ENCODE results near the gene GALNT12.

GRCh38 chr9:98862936-98863335, 55.5 kb downstream of the GALNT12 start:
- TF ChIP-seq, protein P1, sequence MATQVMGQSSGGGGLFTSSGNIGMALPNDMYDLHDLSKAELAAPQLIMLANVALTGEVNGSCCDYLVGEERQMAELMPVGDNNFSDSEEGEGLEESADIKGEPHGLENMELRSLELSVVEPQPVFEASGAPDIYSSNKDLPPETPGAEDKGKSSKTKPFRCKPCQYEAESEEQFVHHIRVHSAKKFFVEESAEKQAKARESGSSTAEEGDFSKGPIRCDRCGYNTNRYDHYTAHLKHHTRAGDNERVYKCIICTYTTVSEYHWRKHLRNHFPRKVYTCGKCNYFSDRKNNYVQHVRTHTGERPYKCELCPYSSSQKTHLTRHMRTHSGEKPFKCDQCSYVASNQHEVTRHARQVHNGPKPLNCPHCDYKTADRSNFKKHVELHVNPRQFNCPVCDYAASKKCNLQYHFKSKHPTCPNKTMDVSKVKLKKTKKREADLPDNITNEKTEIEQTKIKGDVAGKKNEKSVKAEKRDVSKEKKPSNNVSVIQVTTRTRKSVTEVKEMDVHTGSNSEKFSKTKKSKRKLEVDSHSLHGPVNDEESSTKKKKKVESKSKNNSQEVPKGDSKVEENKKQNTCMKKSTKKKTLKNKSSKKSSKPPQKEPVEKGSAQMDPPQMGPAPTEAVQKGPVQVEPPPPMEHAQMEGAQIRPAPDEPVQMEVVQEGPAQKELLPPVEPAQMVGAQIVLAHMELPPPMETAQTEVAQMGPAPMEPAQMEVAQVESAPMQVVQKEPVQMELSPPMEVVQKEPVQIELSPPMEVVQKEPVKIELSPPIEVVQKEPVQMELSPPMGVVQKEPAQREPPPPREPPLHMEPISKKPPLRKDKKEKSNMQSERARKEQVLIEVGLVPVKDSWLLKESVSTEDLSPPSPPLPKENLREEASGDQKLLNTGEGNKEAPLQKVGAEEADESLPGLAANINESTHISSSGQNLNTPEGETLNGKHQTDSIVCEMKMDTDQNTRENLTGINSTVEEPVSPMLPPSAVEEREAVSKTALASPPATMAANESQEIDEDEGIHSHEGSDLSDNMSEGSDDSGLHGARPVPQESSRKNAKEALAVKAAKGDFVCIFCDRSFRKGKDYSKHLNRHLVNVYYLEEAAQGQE (IDR thresholded peaks at IDR 0.05; ENCODE audit: insufficient read depth in 1 of 2, low read depth in 2 of 2, low read length in 1 of 2), result no peak
- no peak for TF ChIP-seq CTCF (IDR thresholded peaks at IDR 0.05)
- no peak for TF ChIP-seq POLR2AphosphoS5 (IDR thresholded peaks at IDR 0.05; ENCODE audit: low read depth, low read length)
- TF ChIP-seq TCF7L2 (IDR thresholded peaks at IDR 0.05; ENCODE audit: low read depth, low read length), result no peak
